ENCODE data around the gene MIB1.
"Not testable (repeated sequence)": the region's sequence is repeated elsewhere in the genome, so short reads cannot be mapped to it uniquely, and the experiment has no call there.

MIB1 gene

GRCh38 chr18:21745231-21745630, 4.6 kb downstream of the MIB1 start:
- no peak for DNase-seq

- DNase-seq = no peak
Measured at GRCh38 chr18:21747268-21747667, 6.7 kb downstream of the MIB1 start.

- DNase-seq = no peak
Measured at GRCh38 chr18:21747764-21748693, 7.4 kb downstream of the MIB1 start.

- DNase-seq = no peak
Measured at GRCh38 chr18:21757833-21758232, 17.2 kb downstream of the MIB1 start.

- no peak for DNase-seq
Measured at GRCh38 chr18:21759836-21760235, 19.2 kb downstream of the MIB1 start.

GRCh38 chr18:21760321-21760720, 19.7 kb downstream of the MIB1 start:
- no peak for DNase-seq

GRCh38 chr18:21761471-21762115, 21.0 kb downstream of the MIB1 start:
- no peak for DNase-seq

- no peak for DNase-seq
Measured at GRCh38 chr18:21762181-21762772, 21.7 kb downstream of the MIB1 start.

- DNase-seq = no peak
Measured at GRCh38 chr18:21763846-21764646, 23.5 kb downstream of the MIB1 start.

- DNase-seq = no peak
Measured at GRCh38 chr18:21769206-21769605, 28.6 kb downstream of the MIB1 start.

GRCh38 chr18:21774722-21775121, 34.1 kb downstream of the MIB1 start:
- DNase-seq = no peak

- no peak for DNase-seq
Measured at GRCh38 chr18:21777814-21778213, 37.2 kb downstream of the MIB1 start.

- no peak for DNase-seq
Measured at GRCh38 chr18:21786526-21786925, 45.9 kb downstream of the MIB1 start.

GRCh38 chr18:21796089-21796488, 55.5 kb downstream of the MIB1 start:
- not testable (repeated sequence) for DNase-seq

- no peak for DNase-seq
Measured at GRCh38 chr18:21798126-21798525, 57.5 kb downstream of the MIB1 start.

- no peak for DNase-seq
Measured at GRCh38 chr18:21799721-21800120, 59.1 kb downstream of the MIB1 start.

- DNase-seq = no peak
Measured at GRCh38 chr18:21803495-21803894, 62.9 kb downstream of the MIB1 start.

- DNase-seq = no peak
Measured at GRCh38 chr18:21805771-21806366, 65.3 kb downstream of the MIB1 start.

GRCh38 chr18:21808185-21808584, 67.6 kb downstream of the MIB1 start:
- no peak for DNase-seq

GRCh38 chr18:21809725-21810124, 69.1 kb downstream of the MIB1 start:
- no peak for DNase-seq

- no peak for DNase-seq
Measured at GRCh38 chr18:21815101-21815500, 74.5 kb downstream of the MIB1 start.

GRCh38 chr18:21820033-21820810, 79.6 kb downstream of the MIB1 start:
- no peak for DNase-seq
